HG02973 (cell line): Measurements from ENCODE around the gene MCTP1.
A peak's percentile ranks its signal among the peaks of the same experiment; 100 is the strongest.
"Not testable (repeated sequence)": the region's sequence is repeated elsewhere in the genome, so short reads cannot be mapped to it uniquely, and the experiment has no call there.

Experiments used
- ATAC-seq: cut with Tn5 transposase; IDR thresholded peaks from one replicate; pipeline ENCODE4 v1.9.1; 2021; ENCODE audit warnings: moderate library complexity; ENCODE audit not compliant: unreplicated experiment

Gene MCTP1

GRCh38 chr5:95252801-95253200 is 32.1 kb downstream of the MCTP1 start:
- ATAC-seq, result no peak

- no peak for ATAC-seq
Measured at GRCh38 chr5:95251185-95251584, 33.7 kb downstream of the MCTP1 start.

GRCh38 chr5:95244479-95244878 is 40.4 kb downstream of the MCTP1 start:
- ATAC-seq, result no peak

GRCh38 chr5:95241635-95242034 is 43.3 kb downstream of the MCTP1 start:
- peak; percentile 98 for ATAC-seq

- ATAC-seq, result no peak
Measured at GRCh38 chr5:95241161-95241560, 43.7 kb downstream of the MCTP1 start.

GRCh38 chr5:95238560-95239325 is 46.2 kb downstream of the MCTP1 start:
- ATAC-seq, result no peak

- no peak for ATAC-seq
Measured at GRCh38 chr5:95237324-95237723, 47.6 kb downstream of the MCTP1 start.

GRCh38 chr5:95235439-95235982 is 49.4 kb downstream of the MCTP1 start:
- ATAC-seq, result no peak

- ATAC-seq, result no peak
Measured at GRCh38 chr5:95229646-95230045, 55.2 kb downstream of the MCTP1 start.

- ATAC-seq, result no peak
Measured at GRCh38 chr5:95224701-95225459, 60.0 kb downstream of the MCTP1 start.

- ATAC-seq, result no peak
Measured at GRCh38 chr5:95223566-95224258, 61.2 kb downstream of the MCTP1 start.

GRCh38 chr5:95222836-95223235 is 62.1 kb downstream of the MCTP1 start:
- ATAC-seq, result no peak

GRCh38 chr5:95221234-95221633 is 63.7 kb downstream of the MCTP1 start:
- ATAC-seq, result no peak

GRCh38 chr5:95220381-95220780 is 64.5 kb downstream of the MCTP1 start:
- no peak for ATAC-seq

GRCh38 chr5:95219411-95219810 is 65.5 kb downstream of the MCTP1 start:
- ATAC-seq, result no peak

- ATAC-seq, result no peak
Measured at GRCh38 chr5:95217881-95218280, 67.0 kb downstream of the MCTP1 start.

GRCh38 chr5:95217351-95217750 is 67.5 kb downstream of the MCTP1 start:
- no peak for ATAC-seq

GRCh38 chr5:95216136-95216955 is 68.5 kb downstream of the MCTP1 start:
- no peak for ATAC-seq

- ATAC-seq, result not testable (repeated sequence)
Measured at GRCh38 chr5:95207811-95208210, 77.1 kb downstream of the MCTP1 start.

- no peak for ATAC-seq
Measured at GRCh38 chr5:95194856-95195255, 90.0 kb downstream of the MCTP1 start.

GRCh38 chr5:95191330-95191729 is 93.6 kb downstream of the MCTP1 start:
- ATAC-seq, result peak; percentile 95
